Right renal pelvis (tissue), 4 donors: ENCODE data around the gene CRISP1. TPM values are rescaled to one million over a fixed set of nuclear protein-coding genes. Genes with fewer than 3 reads are reported as not detected.
"Not testable (repeated sequence)": the region's sequence is repeated elsewhere in the genome, so short reads cannot be mapped to it uniquely, and the experiment has no call there.

Experiments used
- DNase-seq, 4 donors: peaks; one replicate each; pipeline ENCODE4 v3.0.0-alpha.2; 2013; ENCODE audit warnings: low read depth in 4 of 4, low spot score in 3 of 4, missing footprints in 1 of 4
- polyA plus RNA-seq, 4 donors: library from polyadenylated mRNA; unstranded; fragments of 120-200 nt; gene quantifications; one replicate each; pipeline ENCODE4 v1.2.1, GENCODE V29; 2013; ENCODE audit not compliant: insufficient read length in 4 of 4

Gene CRISP1, protein sequence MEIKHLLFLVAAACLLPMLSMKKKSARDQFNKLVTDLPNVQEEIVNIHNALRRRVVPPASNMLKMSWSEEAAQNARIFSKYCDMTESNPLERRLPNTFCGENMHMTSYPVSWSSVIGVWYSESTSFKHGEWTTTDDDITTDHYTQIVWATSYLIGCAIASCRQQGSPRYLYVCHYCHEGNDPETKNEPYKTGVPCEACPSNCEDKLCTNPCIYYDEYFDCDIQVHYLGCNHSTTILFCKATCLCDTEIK
- polyA plus RNA-seq, result under 1 TPM in 1 of 4 donors, not detected in 3; 0.05 TPM

DNA sequence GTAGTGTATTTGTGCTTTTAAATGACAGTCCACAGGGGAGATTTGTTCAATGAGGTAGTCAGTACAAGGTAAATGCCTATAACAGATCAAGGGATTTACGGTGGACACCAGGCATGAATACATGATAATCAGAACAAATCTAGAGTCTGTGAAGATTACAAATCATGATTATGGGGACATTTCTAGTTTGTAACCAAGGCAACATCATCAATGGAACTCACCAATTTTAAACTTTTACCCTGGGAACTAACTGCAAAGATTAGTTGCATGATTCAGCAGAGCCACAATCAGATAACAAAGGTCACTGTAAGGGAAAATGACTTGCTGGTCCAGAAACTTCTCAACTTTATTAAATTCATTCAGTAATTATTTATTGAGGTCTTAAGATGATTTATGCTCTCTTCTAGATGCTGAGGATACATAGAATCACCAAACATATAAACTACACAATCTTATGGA is at the start of gene CRISP1:
CRISP1 (minus strand) TSS at position 51 of the 459 bp plus-strand sequence. CDS start 9,135 bp downstream, outside the sequence.
- DNase-seq, result no peak

DNA sequence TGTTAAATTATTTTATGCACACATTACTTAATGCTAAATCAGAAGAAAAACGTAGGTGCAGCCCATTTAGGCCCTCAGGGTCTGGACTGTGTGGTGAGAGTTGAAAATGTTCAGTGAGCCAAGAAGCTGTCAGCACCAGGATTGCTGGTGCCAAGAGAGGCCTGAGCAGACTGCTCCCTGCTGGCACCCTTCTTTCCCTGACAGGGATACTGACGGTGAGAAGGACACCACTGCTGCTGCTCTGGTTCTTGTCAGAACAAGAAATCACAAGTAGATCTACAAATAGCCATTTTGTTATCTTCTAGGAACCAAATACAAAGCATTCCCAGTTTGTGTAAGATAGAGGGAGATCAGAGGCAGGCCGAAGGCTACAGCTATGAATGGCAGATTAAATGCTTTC is 48.7 kb upstream of the CRISP1 start:
- DNase-seq, result no peak

DNA sequence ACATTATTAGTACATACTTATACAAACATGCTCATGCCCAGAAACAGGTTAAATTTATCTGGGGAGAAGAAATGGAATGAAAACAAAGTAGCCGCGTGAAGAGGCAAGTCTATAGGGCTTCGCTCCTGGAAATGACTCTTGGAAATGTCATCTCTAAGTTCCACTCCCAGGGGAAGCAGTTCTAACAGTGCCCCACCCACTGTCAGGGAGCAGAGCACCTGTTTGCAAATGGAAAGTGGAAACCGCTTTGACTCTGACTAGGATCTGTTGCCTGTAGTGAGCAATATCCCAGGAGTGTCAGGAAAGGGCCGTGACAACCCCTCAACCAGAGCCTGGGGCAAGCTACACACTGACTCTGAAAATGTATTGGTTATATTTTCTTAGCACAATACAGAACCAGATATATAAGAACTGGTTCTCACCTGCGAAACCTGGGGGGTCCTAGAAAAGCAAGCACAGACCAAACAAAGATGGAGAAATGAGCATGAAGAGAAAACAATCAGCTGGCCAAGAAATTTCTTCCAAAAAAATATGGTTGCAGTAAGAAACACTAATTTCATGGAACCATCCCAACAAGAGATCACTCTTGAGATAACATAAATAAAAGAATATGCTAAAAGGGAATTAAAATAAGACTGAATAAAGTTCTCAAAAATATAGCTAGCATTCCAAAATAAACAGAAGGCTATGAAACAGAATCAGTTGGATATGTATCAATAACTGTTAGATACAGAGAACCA is 47.5 kb upstream of the CRISP1 start:
- no peak for DNase-seq

DNA sequence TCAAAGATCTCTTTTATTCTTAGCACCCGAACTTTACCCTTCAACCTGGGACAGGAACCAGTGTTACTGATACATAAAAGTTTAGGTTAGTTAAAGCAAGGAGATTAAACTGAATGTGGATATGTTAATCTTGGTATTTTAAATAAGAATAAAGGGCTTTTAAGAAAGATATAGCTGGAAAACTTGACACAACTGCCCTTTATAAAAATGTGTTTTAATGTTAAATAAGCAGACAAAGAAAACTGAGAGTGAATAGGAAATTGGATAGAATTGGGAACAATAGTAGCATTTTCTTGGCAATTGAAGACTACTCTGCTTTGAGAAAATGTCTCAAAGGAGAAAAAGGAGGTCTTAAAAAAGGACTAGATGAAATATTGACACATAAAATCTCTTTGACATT is 45.9 kb upstream of the CRISP1 start:
- DNase-seq, result no peak

DNA sequence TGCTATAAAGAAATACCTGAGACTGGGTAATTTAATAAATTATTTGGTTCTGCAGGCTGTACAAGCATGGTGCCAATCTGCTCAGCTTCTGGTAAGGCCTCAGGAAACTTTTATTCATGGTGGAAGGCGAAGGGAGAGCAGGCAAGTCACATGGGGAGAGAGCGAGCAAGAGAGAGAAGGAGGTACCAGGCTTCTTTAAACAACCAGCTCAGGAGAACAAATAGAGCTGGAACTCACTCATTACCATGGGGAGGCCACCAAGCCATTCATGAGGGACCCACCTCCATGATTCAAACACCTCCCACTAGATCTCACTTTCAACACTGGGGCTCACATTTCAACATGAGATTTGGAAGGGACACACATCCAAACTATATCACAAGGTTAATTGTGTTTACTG is 44.9 kb upstream of the CRISP1 start:
- no peak for DNase-seq

DNA sequence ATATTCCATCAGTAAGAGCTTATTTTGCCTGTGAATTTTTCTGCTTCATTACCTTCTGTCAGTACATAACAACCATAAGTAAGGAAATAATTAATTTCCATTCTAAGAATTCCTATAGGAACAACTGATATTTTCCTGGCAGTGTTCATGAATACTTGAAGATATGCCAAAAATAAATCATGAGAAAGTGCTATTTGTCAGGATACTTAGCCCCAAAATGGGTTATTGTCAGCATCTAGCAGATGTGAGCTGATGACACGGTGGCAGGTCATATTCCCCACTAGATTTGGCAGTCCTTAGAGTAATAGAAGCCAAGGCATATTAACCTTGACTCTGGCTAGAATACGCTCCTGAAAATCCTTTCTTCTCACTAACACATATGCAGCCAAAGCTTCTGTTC is 43.2 kb upstream of the CRISP1 start:
- no peak for DNase-seq

DNA sequence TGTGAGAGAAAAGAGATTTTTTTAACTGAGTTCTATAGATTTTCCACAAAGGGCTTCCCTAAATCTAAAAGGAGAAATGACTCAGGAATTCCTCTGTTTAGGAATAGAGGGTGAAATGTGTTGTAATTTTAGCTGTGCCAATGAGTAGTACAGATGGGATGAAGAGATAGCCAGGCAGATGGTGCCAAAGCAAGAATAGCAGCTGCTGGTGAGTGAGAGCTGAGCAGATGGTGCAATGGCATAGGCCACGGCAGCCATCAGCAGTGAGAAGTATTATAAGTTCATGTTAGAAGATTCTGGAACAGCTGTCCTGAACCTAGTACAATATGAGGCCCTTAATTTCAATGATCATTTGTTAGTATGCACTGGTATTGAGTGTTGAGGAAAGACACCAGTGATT is 40.2 kb upstream of the CRISP1 start:
- DNase-seq, result no peak

DNA sequence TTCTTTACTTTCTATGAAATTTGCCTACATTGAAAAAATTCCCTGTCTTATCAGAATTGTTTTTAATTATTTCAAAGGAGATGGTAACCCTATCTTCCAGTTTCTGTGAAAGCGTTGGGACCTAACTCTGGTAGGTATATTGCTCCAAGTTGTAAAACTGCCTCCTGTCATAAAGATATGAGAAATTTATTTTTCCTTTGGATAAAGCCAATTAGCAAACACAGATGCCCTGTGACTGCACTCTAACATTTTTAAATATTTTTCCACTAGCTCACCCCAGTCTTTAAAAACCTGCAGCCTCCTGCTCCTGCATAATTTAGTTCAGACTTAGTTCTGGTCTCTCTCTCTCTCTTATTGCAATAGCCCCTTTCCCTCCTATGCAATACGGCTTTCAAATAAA is 39.0 kb upstream of the CRISP1 start:
- no peak for DNase-seq

DNA sequence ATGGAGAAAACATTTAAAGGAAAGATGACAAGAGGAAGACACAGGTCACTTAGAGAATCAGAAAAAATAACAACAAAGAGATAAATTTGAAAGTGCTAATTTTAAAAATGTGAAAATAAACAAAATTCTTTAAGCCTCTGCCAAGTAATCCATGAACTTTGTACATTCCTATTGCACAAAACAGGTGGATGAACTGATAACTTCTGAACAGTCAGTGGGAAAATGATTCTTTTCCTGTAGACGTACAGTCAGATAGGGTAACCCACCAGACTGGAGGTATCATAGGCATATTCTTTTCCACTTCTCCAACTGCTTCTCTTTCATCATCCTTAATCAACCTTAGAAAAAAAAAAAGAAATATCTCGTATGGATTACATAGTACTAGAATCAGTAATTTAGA is 36.5 kb upstream of the CRISP1 start:
- DNase-seq, result no peak

DNA sequence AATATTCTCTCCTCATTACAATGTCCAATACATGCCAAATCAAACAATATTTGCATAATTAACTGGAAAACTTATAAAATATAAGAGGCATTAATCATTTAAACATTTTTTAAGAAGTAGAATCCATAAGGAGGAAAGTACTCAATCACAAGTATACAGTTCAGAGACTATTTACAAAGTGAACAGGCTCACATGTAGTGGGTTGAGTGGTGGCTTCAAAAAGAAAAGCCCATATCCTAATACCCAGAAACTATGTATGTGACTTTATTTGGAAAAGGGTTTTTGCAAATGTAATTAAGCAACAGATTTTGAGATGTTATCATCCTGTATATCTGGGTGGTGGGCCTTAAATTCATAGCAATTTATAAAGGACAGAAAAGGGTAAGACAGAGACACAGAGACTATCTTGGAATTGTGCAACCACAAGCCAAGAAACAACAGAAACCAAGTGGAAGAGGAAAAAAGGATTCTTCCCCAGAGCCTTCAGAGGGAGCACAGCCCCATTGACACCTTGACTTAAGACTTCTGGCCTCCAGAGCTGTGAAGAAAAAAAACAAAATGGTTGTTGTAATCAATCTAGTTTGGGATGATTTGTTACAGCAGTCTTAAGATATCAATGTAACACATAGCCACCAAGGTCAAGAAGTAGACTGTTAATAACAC is 32.7 kb upstream of the CRISP1 start:
- DNase-seq, result no peak

DNA sequence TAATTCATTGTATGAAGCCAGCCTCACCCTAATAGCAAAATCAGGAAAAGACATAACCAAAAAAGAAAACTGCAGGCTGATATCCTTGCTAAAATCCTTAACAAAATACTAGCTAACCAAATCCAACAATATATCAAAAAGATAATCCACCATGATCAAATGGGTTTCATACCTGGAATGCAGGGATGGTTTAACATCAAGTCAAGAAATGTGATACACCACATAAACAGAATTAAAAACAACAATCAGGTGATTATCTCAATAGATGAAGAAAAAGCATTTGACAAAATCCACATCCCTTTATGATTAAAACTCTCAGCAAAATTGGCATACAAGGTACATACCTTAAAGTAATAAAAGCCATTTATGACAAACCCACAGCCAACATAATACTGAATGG is 29.2 kb upstream of the CRISP1 start:
- DNase-seq, result not testable (repeated sequence)

DNA sequence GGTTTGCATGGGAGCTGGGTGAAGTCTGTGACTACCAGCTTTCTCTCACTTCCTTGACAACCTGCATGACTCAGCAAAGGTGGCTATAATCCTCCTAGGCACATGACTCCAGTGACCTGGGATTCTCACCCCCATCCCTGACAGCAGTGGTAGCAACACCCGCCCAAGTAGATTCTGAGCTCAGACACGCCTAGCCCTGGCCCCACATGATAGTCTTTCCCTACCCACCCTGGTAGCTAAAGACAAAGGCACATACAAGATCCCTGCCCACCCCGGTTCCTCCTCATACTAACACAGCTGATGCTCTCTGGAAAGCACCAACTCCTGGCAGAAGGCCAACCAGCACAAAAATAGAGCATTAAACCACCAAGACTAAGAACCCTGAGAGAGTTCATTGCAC is 25.9 kb upstream of the CRISP1 start:
- no peak for DNase-seq

DNA sequence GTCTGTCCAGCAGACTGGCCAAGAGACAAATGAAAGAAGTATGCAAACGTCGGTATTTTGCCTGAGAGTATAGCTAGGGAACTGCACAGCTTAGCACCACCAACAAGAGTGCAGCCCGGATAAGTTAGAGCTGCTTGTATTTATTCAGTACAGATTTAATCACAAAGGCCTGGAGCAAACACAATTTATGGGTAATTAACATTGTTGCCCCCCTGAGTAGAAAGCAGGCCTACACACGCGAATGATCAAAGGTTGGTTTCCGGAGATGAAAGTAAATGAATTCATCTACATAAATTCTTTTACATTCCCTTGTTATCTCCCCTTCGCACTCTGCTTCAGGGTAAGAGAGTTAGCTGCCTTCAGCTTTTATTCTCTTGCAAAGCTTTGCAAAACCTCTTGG is 24.7 kb upstream of the CRISP1 start:
- peak in 2 of 4 donors; percentile 5 to 19 for DNase-seq

DNA sequence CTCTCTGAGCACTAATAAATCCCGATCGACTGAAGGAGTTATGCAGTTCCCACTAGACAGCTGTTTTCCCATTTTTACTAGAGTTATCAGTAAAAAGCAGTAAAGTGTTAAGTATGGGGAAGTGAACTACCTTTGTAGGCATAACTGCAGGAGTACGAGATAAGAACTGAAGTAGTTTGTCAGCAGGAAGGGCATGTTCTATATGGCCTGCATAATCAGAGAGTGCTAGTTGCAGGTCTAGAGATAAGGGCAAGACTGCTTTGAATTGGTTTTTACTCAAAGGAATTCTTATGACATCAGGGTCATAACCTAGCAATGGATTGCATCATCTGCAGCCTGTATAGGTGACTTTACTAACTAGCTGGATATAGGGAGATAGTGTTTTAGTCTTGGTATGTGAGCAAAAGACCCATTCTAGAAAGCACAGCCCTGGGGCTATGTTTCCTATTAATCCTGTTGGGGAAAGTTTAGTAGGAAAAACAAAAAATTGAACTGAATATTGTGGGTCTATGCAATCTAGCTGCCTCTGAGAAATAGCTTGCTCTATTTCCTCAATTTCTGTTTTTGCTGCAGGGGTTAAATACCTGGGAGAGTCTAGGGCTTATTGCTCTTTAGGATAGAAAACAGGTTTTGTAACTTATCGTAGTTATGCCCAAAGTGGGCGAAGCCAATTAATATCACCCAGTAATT is 22.6 kb upstream of the CRISP1 start:
- no peak for DNase-seq

DNA sequence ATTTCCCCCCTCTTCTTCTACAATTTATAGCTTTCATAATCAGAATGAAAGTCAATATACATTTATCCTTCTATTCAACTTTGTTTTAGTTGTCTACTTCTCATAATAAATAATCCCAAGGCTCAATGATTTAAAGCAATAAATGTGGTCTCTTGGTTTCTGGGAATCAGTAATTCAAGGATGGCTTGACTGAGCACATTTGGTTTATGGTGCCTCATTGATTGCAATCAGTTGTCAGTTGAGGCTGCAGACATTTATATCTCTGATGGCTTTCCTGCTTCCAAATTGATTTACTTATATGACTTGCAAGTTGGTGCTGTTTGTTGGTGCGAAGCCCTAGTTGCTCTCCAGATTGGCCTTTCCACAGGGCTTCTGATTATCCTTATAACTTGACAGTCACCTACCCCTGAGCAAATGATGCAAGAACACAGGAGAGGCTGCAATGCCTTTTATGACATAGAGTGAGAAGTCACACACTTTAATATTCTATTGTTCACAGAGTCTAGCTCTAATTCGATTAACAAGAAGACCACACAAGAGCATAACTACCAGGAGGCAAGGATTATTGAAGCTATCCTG is 2.7 kb upstream of the CRISP1 start:
- DNase-seq, result no peak

DNA sequence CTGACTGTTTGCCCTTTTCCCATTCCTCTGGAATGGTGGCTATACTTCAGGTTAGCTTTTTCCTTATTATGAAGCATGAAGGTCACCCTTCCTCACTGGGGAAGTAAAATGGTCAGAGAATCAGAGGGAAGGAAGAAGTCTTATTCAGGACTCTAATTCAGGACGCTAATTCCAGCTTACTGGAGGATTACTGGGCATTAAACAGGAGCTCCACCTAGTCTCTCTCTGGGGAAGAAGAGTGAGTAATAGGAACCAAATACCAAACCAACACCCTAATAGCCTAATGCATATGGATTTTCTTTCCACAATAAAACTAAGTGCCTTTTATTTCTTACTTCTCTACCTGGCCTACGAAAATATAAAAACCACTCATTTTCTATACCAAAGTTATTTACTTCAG is 10.1 kb downstream of the CRISP1 start:
- no peak for DNase-seq

DNA sequence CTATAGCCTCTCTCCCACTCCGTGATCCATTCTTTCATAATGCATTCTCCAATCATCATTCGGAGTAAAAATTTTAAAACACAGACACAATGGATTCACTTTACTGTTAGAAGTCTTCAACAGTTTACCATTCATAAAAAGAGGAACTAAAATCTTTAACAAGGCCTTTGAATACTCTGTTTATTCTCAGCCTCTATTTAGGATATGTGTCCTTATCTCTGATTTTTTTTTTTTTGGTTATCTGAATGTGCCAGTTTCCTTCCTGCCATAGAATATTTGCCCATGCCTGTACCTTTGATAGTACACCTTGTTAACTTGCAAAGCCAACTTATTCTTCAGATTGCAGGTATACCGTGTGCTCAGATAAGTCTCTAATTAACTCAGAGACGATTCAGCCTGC is 11.1 kb downstream of the CRISP1 start:
- DNase-seq, result no peak

DNA sequence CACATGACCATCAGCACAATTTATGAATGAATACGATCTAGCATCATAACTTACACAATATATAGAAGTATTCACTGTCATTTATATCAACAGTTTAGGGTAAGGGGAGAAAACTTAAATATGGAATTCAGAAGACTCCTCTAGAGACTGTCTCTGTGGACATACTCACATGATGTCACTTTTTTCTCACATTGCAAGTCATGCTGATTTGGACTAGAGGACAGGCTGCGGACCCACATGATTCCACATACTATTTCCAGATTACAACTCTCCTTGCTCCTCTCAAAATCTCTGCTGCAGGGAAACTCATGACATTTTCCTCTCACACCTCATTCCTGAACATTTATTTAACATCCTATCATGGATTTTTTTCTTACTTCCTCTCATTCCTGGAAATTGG is 13.4 kb downstream of the CRISP1 start:
- no peak for DNase-seq

DNA sequence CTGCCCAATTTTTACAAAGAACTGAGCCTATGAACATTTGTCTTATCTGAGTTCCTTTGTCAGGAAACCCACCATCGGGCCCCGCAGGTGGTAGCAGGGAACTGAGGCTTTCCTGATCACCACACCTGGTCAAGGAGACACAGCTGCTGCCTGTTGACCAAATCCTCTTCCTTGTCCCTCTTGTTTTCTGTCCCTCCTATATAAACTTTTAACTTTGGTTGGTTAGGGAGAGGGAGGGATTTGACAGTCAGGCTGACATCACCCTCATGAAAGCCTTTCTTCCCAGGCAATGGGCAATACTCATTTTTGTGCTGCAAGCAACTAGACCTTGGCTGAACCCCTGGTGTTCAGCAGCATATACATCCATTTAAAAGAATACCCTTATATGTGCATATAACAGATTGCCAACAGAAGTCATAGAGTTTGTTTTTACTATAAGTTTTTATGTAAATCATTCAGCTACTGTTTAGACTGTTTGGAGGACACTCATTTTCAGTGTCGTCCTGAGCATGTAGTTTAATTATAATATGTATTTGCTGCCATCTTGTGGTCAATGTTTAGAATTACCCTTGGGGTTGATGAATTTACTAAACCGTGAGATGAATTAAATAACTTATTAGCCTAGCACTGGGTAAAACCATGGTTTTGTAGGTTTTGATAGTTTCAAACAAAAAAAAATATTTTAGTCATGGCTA is 17.0 kb downstream of the CRISP1 start:
- DNase-seq, result peak; percentile 16 to 22 (median 20)

DNA sequence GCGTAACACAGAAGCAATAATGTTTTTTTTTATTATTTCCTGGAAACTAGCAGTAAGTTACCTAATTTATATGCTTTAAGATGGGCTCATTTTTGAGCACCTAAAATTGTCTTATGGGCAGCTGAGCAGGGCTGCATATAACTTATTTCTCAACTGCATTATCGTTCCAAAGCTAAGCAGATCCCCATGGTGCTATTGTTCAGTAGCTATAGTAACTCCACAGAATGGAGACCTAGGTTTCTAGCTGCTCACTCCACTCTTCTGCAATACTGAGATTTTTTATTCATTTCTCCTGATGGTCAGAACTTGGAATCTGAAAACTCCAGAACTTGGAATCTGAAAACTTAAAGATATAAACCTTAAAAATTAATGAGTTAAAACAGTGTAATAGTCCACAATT is 18.7 kb downstream of the CRISP1 start:
- DNase-seq, result no peak
